B cell (primary cell): ENCODE data around the gene AATK. TPM values are rescaled to one million over a fixed set of nuclear protein-coding genes. Genes with fewer than 3 reads are reported as not detected.

Experiments used
- ATAC-seq: fragments of 200-7000 bp; cut with Tn5 transposase; one replicate; pipeline ENCODE4 v1.10.0; 2021; ENCODE audit warnings: low read depth, mild to moderate bottlenecking, moderate number of reproducible peaks, moderate library complexity
- CTCF ChIA-PET: fragments of 350-600 bp; sonication (Branson Sonifier 250); formaldehyde crosslinking; loops from one replicate; lab custom pipeline; 2021; ENCODE audit warnings: antibody characterized with exemption, inconsistent platforms; lab: Charles Lee
- POLR2A ChIA-PET: fragments of 350-600 bp; sonication (Branson Sonifier 250); formaldehyde crosslinking; loops from one replicate; lab custom pipeline; 2021; ENCODE audit warnings: antibody characterized with exemption; lab: Charles Lee
- DNase-seq: peaks from one replicate; pipeline ENCODE4 v3.0.0; 2013
- H2AFZ ChIP-seq: 2 replicates; pipeline ENCODE4 v1.6.1; 2012; ENCODE audit warnings: mild to moderate bottlenecking, low read depth, low read length; ENCODE audit not compliant: insufficient read depth, poor library complexity, severe bottlenecking
- H3K27ac ChIP-seq, 2 donors: 1 replicate in 1 of 2; 2 replicates in 1 of 2; pipeline ENCODE4 v1.5.1; 2012 to 2013; ENCODE audit warnings: low read length in 2 of 2, mild to moderate bottlenecking in 2 of 2, moderate library complexity in 1 of 2
- H3K27me3 ChIP-seq, 4 experiments: fragments of 200-600 bp in 1 of 4; sonication (generic) in 1 of 4; replicated peaks in 1 of 4; 1 replicate in 2 of 4; 2 replicates in 2 of 4; pipeline versions ENCODE4 v1.6.1 to v1.7.0; 2013 to 2016; ENCODE audit warnings: low read length in 3 of 4, mild to moderate bottlenecking in 2 of 4, mixed read lengths in 1 of 4, moderate library complexity in 1 of 4; ENCODE audit not compliant: insufficient read depth in 4 of 4, control insufficient read depth in 3 of 4; ENCODE audit errors: control extremely low read depth in 1 of 4
- H3K36me3 ChIP-seq, 2 experiments: replicated peaks in 1 of 2; 1 replicate in 1 of 2; 2 replicates in 1 of 2; pipeline versions ENCODE4 v1.6.1 to v1.7.1; 2013; ENCODE audit warnings: low read length in 1 of 2; ENCODE audit not compliant: insufficient read depth in 2 of 2, control insufficient read depth in 1 of 2; ENCODE audit errors: control extremely low read depth in 1 of 2, extremely low read depth in 1 of 2
- H3K4me1 ChIP-seq, 2 donors: fragments of 200-600 bp in 1 of 2; sonication (generic) in 1 of 2; 1 replicate in 1 of 2; 2 replicates in 1 of 2; pipeline versions ENCODE4 v1.5.1 to v1.6.1; 2013 to 2017; ENCODE audit warnings: low read length in 2 of 2; ENCODE audit not compliant: control insufficient read depth in 2 of 2, insufficient read depth in 2 of 2
- H3K4me2 ChIP-seq: replicated peaks from 2 replicates; pipeline ENCODE3; 2012; ENCODE audit warnings: mild to moderate bottlenecking, low read depth, low read length; ENCODE audit not compliant: poor library complexity, severe bottlenecking
- H3K4me3 ChIP-seq, 5 experiments: fragments of 200-600 bp in 1 of 5; sonication (generic) in 1 of 5; 1 replicate in 3 of 5; 2 replicates in 2 of 5; pipeline versions ENCODE4 v1.5.1 to v1.7.0; 2011 to 2016; ENCODE audit warnings: low read length in 4 of 5, mild to moderate bottlenecking in 4 of 5, low read depth in 2 of 5, control low read depth in 1 of 5, moderate library complexity in 1 of 5; ENCODE audit not compliant: insufficient read depth in 1 of 5; ENCODE audit errors: control extremely low read depth in 1 of 5, extremely low read depth in 1 of 5
- H3K79me2 ChIP-seq: fragments of 200-600 bp; sonication (generic); one replicate; pipeline ENCODE4 v1.6.0; 2016; ENCODE audit warnings: low read length; ENCODE audit not compliant: control insufficient read depth, insufficient read depth
- H3K9ac ChIP-seq: fragments of 200-600 bp; sonication (generic); 2 replicates; pipeline ENCODE4 v1.6.1; 2017; ENCODE audit warnings: mild to moderate bottlenecking, low read length, moderate library complexity
- H3K9me3 ChIP-seq, 3 donors: one replicate each; pipeline versions ENCODE4 v1.6.1 to v1.7.1; 2013; ENCODE audit warnings: low read length in 2 of 3; ENCODE audit not compliant: control insufficient read depth in 2 of 3, insufficient read depth in 1 of 3; ENCODE audit errors: control extremely low read depth in 1 of 3
- H4K20me1 ChIP-seq: 2 replicates; pipeline ENCODE4 v1.6.0; 2012; ENCODE audit warnings: mild to moderate bottlenecking, low read length; ENCODE audit not compliant: insufficient read depth, control insufficient read depth, poor library complexity, severe bottlenecking
- H3K27ac Mint-ChIP-seq: one replicate; pipeline ENCODE4 v1.8.0; 2021; ENCODE audit warnings: mixed read lengths
- H3K27me3 Mint-ChIP-seq: one replicate; pipeline ENCODE4 v1.8.0; 2021; ENCODE audit warnings: mixed read lengths
- H3K4me1 Mint-ChIP-seq: one replicate; pipeline ENCODE4 v1.8.0; 2021; ENCODE audit warnings: mixed read lengths
- H3K4me3 Mint-ChIP-seq: one replicate; pipeline ENCODE4 v1.8.0; 2021; ENCODE audit warnings: mixed read lengths
- H3K9me3 Mint-ChIP-seq: one replicate; pipeline ENCODE4 v1.8.0; 2022; ENCODE audit warnings: mixed read lengths; ENCODE audit not compliant: insufficient read depth
- EZH2 ChIP-seq: IDR thresholded peaks from 2 replicates; pipeline ENCODE4 v1.6.1; 2012; ENCODE audit warnings: borderline replicate concordance, low read depth, mild to moderate bottlenecking, moderate library complexity, low read length; ENCODE audit not compliant: insufficient read depth, poor library complexity, severe bottlenecking
- WGBS: methylation state at CpG from one replicate; pipeline ENCODE4 v1.1.5; 2013; ENCODE audit warnings: missing lambda C conversion rate; ENCODE audit not compliant: insufficient coverage; 5-methylcytosine and 5-hydroxymethylcytosine counted together
- intact Hi-C: fragments of 100-400 bp; cut with micrococcal nuclease; formaldehyde crosslinking; loops from one replicate; pipeline ENCODE4 v1.10.0; 2022
- polyA plus RNA-seq: library from polyadenylated mRNA; depleted of rRNA; stranded (reverse); fragments of >200 nt; gene quantifications from 2 replicates; pipeline ENCODE4 v1.2.3, GENCODE V29; 2012
- total RNA-seq, 2 donors: library from RNA; stranded (reverse); fragments of 120-200 nt in 1 of 2; gene quantifications; 1 replicate in 1 of 2; 2 replicates in 1 of 2; pipeline versions ENCODE4 v1.2.3 to v1.2.4, GENCODE V29; 2013 to 2022
- TF ChIP-seq, protein P1 (sequence below): fragments of 200-600 bp; IDR thresholded peaks from one replicate; pipeline ENCODE4 v1.8.0; 2022; ENCODE audit warnings: antibody characterized with exemption, mild to moderate bottlenecking

Gene AATK
- total and polyA plus RNA-seq, 2 donors (not counting 1 experiment from before 2014, with no cell fraction given): 0.21 to 1.7 TPM

DNA sequence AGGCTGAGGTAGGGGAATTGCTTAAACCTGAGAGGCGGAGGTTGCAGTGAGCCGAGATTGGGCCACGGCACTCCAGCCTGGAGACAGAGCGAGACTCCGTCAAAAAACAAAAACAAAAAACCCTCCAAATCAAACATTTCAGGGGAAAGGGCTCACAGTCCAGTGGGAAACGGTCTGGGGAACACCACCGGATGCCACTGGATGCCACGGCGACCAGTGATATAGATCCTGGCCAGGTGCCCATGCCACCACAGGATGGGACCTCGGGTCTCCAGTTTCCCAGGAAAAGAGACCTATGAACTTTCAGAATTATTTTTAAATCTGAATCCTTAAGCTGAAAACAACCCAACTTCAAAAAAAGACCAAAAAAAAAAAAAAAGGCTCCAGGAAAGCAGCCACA, 44.4 kb upstream of the AATK start:
- CTCF ChIA-PET: interaction anchor here (0.9 kb wide), 1 partner anchor 187 kb away, joined by 3 read pairs; no protein-coding TSS in a partner anchor
- POLR2A ChIA-PET: no interaction called here

DNA sequence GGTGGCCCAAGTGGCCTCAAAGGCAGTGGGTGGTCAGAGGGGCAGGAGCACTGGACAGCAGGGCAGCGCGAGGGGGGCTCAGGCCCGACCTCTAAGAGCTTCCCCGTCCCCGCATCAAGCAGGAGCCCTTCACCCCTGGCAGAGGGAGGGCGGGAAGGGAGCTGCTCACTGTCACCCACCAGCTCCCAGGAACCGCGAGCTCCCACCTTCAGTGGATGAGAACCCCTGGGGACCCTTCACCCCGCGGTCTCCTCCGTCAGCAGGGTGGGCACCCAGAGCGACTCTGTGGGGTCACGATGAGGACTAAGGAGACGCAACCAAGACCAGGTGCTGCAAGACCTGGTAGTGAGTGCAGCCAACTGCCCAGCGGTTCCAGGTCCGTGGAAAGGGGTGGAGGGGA, 43.1 kb upstream of the AATK start:
- ATAC-seq: no peak
- Mint-ChIP-seq H3K4me3 (no peak overlapping the region), H3K9me3 (no peaks in the 10 kb centered on the region), H3K27ac (no peak overlapping the region), H3K4me1 (peaks cover 12% of the 10 kb centered on the region), H3K27me3 (no peaks in the 10 kb centered on the region)
- no peak overlapping the region for H2AFZ ChIP-seq
- no peaks in the 10 kb centered on the region for H3K27me3 ChIP-seq
- 99% methylated on average over 14 of the region's 16 CpGs for WGBS
- CTCF ChIA-PET: no interaction called here
- H3K4me3 ChIP-seq: no peak overlapping the region
- no peak overlapping the region for H3K27ac ChIP-seq
- POLR2A ChIA-PET: interaction anchor here (0.5 kb wide), 1 partner anchor 57 kb away, joined by 4 read pairs; no protein-coding TSS in a partner anchor
- intact Hi-C loops: no loop called here
- no peaks in the 10 kb centered on the region for H3K9me3 ChIP-seq
- no peaks in the 10 kb centered on the region for H4K20me1 ChIP-seq
- no peak overlapping the region for H3K9ac ChIP-seq
- TF ChIP-seq, protein P1, sequence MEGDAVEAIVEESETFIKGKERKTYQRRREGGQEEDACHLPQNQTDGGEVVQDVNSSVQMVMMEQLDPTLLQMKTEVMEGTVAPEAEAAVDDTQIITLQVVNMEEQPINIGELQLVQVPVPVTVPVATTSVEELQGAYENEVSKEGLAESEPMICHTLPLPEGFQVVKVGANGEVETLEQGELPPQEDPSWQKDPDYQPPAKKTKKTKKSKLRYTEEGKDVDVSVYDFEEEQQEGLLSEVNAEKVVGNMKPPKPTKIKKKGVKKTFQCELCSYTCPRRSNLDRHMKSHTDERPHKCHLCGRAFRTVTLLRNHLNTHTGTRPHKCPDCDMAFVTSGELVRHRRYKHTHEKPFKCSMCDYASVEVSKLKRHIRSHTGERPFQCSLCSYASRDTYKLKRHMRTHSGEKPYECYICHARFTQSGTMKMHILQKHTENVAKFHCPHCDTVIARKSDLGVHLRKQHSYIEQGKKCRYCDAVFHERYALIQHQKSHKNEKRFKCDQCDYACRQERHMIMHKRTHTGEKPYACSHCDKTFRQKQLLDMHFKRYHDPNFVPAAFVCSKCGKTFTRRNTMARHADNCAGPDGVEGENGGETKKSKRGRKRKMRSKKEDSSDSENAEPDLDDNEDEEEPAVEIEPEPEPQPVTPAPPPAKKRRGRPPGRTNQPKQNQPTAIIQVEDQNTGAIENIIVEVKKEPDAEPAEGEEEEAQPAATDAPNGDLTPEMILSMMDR: no peak
- TF ChIP-seq EZH2: no peak
- H3K4me2 ChIP-seq: no peak overlapping the region
- peaks cover 0 to 10% of the 10 kb centered on the region in 2 experiments for H3K36me3 ChIP-seq
- no peak for DNase-seq
- H3K79me2 ChIP-seq: peaks cover 22% of the 10 kb centered on the region
- H3K4me1 ChIP-seq: peaks cover 3% of the 10 kb centered on the region in 2 donors

More for the DNA sequence above, 44.4 kb upstream of the AATK start:
- no peaks in the 10 kb centered on the region for H4K20me1 ChIP-seq
- no peak for ATAC-seq
- H3K27ac ChIP-seq: no peak overlapping the region
- Mint-ChIP-seq H3K4me3 (no peak overlapping the region), H3K27me3 (no peaks in the 10 kb centered on the region), H3K9me3 (no peaks in the 10 kb centered on the region), H3K4me1 (peaks cover 12% of the 10 kb centered on the region), H3K27ac (no peak overlapping the region)
- WGBS: 71% methylated on average over 9 of the region's 10 CpGs
- intact Hi-C loops: no loop called here
- no peak for DNase-seq
- no peak overlapping the region for H3K4me3 ChIP-seq
- no peaks in the 10 kb centered on the region for H3K27me3 ChIP-seq
- peaks cover 0 to 7% of the 10 kb centered on the region in 2 experiments for H3K36me3 ChIP-seq
- peaks cover 22% of the 10 kb centered on the region for H3K79me2 ChIP-seq
- H2AFZ ChIP-seq: no peak overlapping the region
- no peak for TF ChIP-seq EZH2
- TF ChIP-seq, protein P1: no peak
- no peak overlapping the region for H3K9ac ChIP-seq
- H3K9me3 ChIP-seq: no peaks in the 10 kb centered on the region
- no peak overlapping the region for H3K4me2 ChIP-seq
- H3K4me1 ChIP-seq: peaks cover 3% of the 10 kb centered on the region in 2 donors
